H1 (cell line): ENCODE results near the gene KCNJ9. TPM values are rescaled to one million over a fixed set of nuclear protein-coding genes. Genes with fewer than 3 reads are reported as not detected.

Experiments used
- CTCF ChIA-PET: fragments of 300-600 bp; sonication (Branson Sonifier 250); formaldehyde crosslinking; loops from one replicate; lab custom pipeline; 2021; ENCODE audit not compliant: partially characterized antibody; lab: Charles Lee
- POLR2A ChIA-PET: fragments of 300-600 bp; sonication (Branson Sonifier 250); formaldehyde crosslinking; loops from one replicate; lab custom pipeline; 2021; ENCODE audit warnings: inconsistent platforms; ENCODE audit not compliant: partially characterized antibody; lab: Charles Lee
- DNase-seq, 2 experiments: peaks; one replicate each; pipeline versions ENCODE4 v3.0.0 to v3.0.0-alpha.2; 2010 to 2022; ENCODE audit warnings: low spot score in 2 of 2, low read depth in 1 of 2, mixed read lengths in 1 of 2
- FAIRE-seq: peaks from 2 replicates; lab custom pipeline; 2011; peaks lifted over from hg19 to GRCh38; lab: Jason Lieb, UNC
- H2AFZ ChIP-seq: 2 replicates; pipeline ENCODE4 v1.8.1; 2012; ENCODE audit warnings: low read length, inconsistent platforms
- H2AK5ac ChIP-seq: 2 replicates; pipeline ENCODE4 v1.6.1; 2013; ENCODE audit warnings: low read depth, low read length
- H2BK120ac ChIP-seq: replicated peaks from 2 replicates; pipeline ENCODE3; 2013; ENCODE audit warnings: low read depth, low read length, inconsistent platforms
- H2BK12ac ChIP-seq: 2 replicates; pipeline ENCODE4 v1.6.1; 2013; ENCODE audit warnings: low read depth, low read length
- H2BK15ac ChIP-seq: 2 replicates; pipeline ENCODE4 v1.6.1; 2013; ENCODE audit warnings: low read length
- H2BK20ac ChIP-seq: 2 replicates; pipeline ENCODE4 v1.6.1; 2013; ENCODE audit warnings: low read length
- H2BK5ac ChIP-seq: 2 replicates; pipeline ENCODE4 v1.6.1; 2013; ENCODE audit warnings: low read depth, low read length
- H3K14ac ChIP-seq: 2 replicates; pipeline ENCODE4 v1.6.1; 2013; ENCODE audit warnings: inconsistent platforms; ENCODE audit not compliant: insufficient read length
- H3K18ac ChIP-seq: 2 replicates; pipeline ENCODE4 v1.6.1; 2013; ENCODE audit warnings: low read length; ENCODE audit errors: extremely low read depth
- H3K23ac ChIP-seq: 2 replicates; pipeline ENCODE4 v1.6.1; 2013; ENCODE audit warnings: inconsistent platforms; ENCODE audit not compliant: insufficient read length
- H3K23me2 ChIP-seq: 2 replicates; pipeline ENCODE4 v1.6.1; 2013; ENCODE audit warnings: low read depth, low read length
- H3K27ac ChIP-seq: 2 replicates; pipeline ENCODE4 v1.6.1; 2011; ENCODE audit warnings: low read depth, low read length, inconsistent platforms
- H3K27me3 ChIP-seq, 4 experiments: replicated peaks in 1 of 4; 1 replicate in 1 of 4; 2 replicates in 3 of 4; pipeline versions ENCODE4 v1.6.1 to v1.8.1; 2011 to 2013; ENCODE audit warnings: low read length in 3 of 4, mild to moderate bottlenecking in 3 of 4, inconsistent platforms in 2 of 4, mixed read lengths in 2 of 4, moderate library complexity in 1 of 4; ENCODE audit not compliant: control insufficient read depth in 3 of 4, insufficient read depth in 3 of 4; ENCODE audit errors: extremely low read depth in 1 of 4
- H3K36me3 ChIP-seq, 4 experiments: 2 replicates each; pipeline versions ENCODE4 v1.6.1 to v1.8.1; 2011 to 2013; ENCODE audit warnings: mild to moderate bottlenecking in 4 of 4, low read length in 3 of 4, moderate library complexity in 2 of 4, control low read depth in 1 of 4, inconsistent platforms in 1 of 4; ENCODE audit not compliant: insufficient read depth in 4 of 4, control insufficient read depth in 2 of 4
- H3K4ac ChIP-seq: replicated peaks from 2 replicates; pipeline ENCODE3; 2013; ENCODE audit warnings: low read length, low read depth, mixed read lengths, inconsistent platforms; ENCODE audit not compliant: insufficient read length
- H3K4me1 ChIP-seq, 4 experiments: replicated peaks in 1 of 4; 1 replicate in 1 of 4; 2 replicates in 3 of 4; pipeline versions ENCODE4 v1.6.1 to v1.8.1; 2011 to 2013; ENCODE audit warnings: low read length in 3 of 4, inconsistent platforms in 2 of 4, mixed read lengths in 1 of 4; ENCODE audit not compliant: insufficient read depth in 4 of 4, control insufficient read depth in 3 of 4
- H3K4me2 ChIP-seq, 2 experiments: 2 replicates each; pipeline versions ENCODE4 v1.6.1 to v1.8.1; 2011 to 2013; ENCODE audit warnings: low read depth in 2 of 2, low read length in 2 of 2, control low read depth in 1 of 2, inconsistent platforms in 1 of 2, mild to moderate bottlenecking in 1 of 2; ENCODE audit not compliant: insufficient read depth in 1 of 2
- H3K4me3 ChIP-seq, 4 experiments: fragments of 200-600, 300-600 bp in 1 of 4; sonication (generic), shearing (Covaris generic), sonication (Bioruptor Twin) in 1 of 4; 2 replicates each; pipeline versions ENCODE4 v1.5.1 to v1.8.1; 2011 to 2016; ENCODE audit warnings: low read length in 4 of 4, low read depth in 3 of 4, control low read depth in 2 of 4, inconsistent platforms in 2 of 4, mild to moderate bottlenecking in 2 of 4, mixed read lengths in 1 of 4, moderate library complexity in 1 of 4; ENCODE audit not compliant: insufficient read depth in 2 of 4; ENCODE audit errors: extremely low read depth in 1 of 4
- H3K56ac ChIP-seq: replicated peaks from 2 replicates; pipeline ENCODE3; 2013; ENCODE audit warnings: low read depth, mild to moderate bottlenecking, mixed read lengths, low read length, inconsistent platforms; ENCODE audit not compliant: insufficient read length
- H3K79me1 ChIP-seq: 2 replicates; pipeline ENCODE4 v1.6.1; 2013; ENCODE audit warnings: low read depth, low read length, control low read depth
- H3K79me2 ChIP-seq, 2 experiments: 2 replicates each; pipeline versions ENCODE4 v1.6.1 to v1.8.1; 2012 to 2013; ENCODE audit warnings: low read length in 2 of 2, mild to moderate bottlenecking in 2 of 2, inconsistent platforms in 1 of 2; ENCODE audit not compliant: insufficient read depth in 2 of 2, control insufficient read depth in 1 of 2
- H3K9ac ChIP-seq, 4 experiments: replicated peaks in 1 of 4; 1 replicate in 1 of 4; 2 replicates in 3 of 4; pipeline versions ENCODE4 v1.6.1 to v1.8.1; 2011 to 2013; ENCODE audit warnings: low read depth in 3 of 4, low read length in 3 of 4, control low read depth in 2 of 4, mild to moderate bottlenecking in 2 of 4, moderate library complexity in 2 of 4, inconsistent platforms in 1 of 4; ENCODE audit errors: extremely low read depth in 1 of 4
- H3K9me3 ChIP-seq, 2 experiments: 2 replicates each; pipeline versions ENCODE4 v1.6.1 to v1.8.1; 2012 to 2013; ENCODE audit warnings: mild to moderate bottlenecking in 2 of 2, moderate library complexity in 2 of 2, control low read depth in 1 of 2, inconsistent platforms in 1 of 2, low read depth in 1 of 2, low read length in 1 of 2, mixed read lengths in 1 of 2; ENCODE audit not compliant: insufficient read depth in 2 of 2
- H4K20me1 ChIP-seq, 2 experiments: replicated peaks in 1 of 2; 2 replicates each; pipeline versions ENCODE3 to v1.8.1; 2011 to 2013; ENCODE audit warnings: inconsistent platforms in 2 of 2, low read length in 2 of 2, mild to moderate bottlenecking in 1 of 2; ENCODE audit not compliant: insufficient read depth in 2 of 2, control insufficient read depth in 1 of 2
- H4K5ac ChIP-seq: 2 replicates; pipeline ENCODE4 v1.6.1; 2013; ENCODE audit warnings: low read length, low read depth, mixed read lengths, inconsistent platforms; ENCODE audit not compliant: insufficient read length
- H4K8ac ChIP-seq: 2 replicates; pipeline ENCODE4 v1.8.0; 2013; ENCODE audit warnings: mild to moderate bottlenecking, moderate library complexity, low read length, inconsistent platforms; ENCODE audit not compliant: insufficient read depth; ENCODE audit errors: extremely low read depth
- H4K91ac ChIP-seq: replicated peaks from 2 replicates; pipeline ENCODE3; 2013; ENCODE audit warnings: low read length, mixed read lengths, inconsistent platforms; ENCODE audit not compliant: insufficient read length
- EGR1 ChIP-seq: IDR thresholded peaks from 2 replicates; pipeline ENCODE4 v1.6.1; 2011; ENCODE audit warnings: low read depth, low read length, borderline replicate concordance
- EP300 ChIP-seq, 2 experiments: IDR thresholded peaks; 1 replicate in 1 of 2; 2 replicates in 1 of 2; pipeline ENCODE4 v1.6.1; 2011 to 2012; ENCODE audit warnings: low read depth in 2 of 2, low read length in 2 of 2, mild to moderate bottlenecking in 2 of 2, borderline replicate concordance in 1 of 2, inconsistent platforms in 1 of 2, moderate library complexity in 1 of 2
- RFX5 ChIP-seq: IDR thresholded peaks from 2 replicates; pipeline ENCODE4 v1.6.1; 2011; ENCODE audit warnings: low read depth, low read length, improper control_type of control experiment, borderline replicate concordance
- SIN3A ChIP-seq, 2 experiments: IDR thresholded peaks in 1 of 2; conservative IDR thresholded peaks in 1 of 2; 2 replicates each; pipeline ENCODE4 v1.6.1; 2011 to 2012; ENCODE audit warnings: low read length in 2 of 2, improper control_type of control experiment in 1 of 2, low read depth in 1 of 2, mild to moderate bottlenecking in 1 of 2
- SRF ChIP-seq: IDR thresholded peaks from 2 replicates; pipeline ENCODE4 v1.6.1; 2011; ENCODE audit warnings: mild to moderate bottlenecking, low read depth, low read length, moderate library complexity
- TBP ChIP-seq: IDR thresholded peaks from 2 replicates; pipeline ENCODE4 v1.6.1; 2011; ENCODE audit warnings: low read depth, low read length, improper control_type of control experiment
- TEAD4 ChIP-seq: IDR thresholded peaks from 2 replicates; pipeline ENCODE4 v1.6.1; 2012; ENCODE audit warnings: low read depth, low read length, inconsistent platforms, mixed read lengths
- WGBS, 2 experiments: shearing (Covaris generic) in 1 of 2; methylation state at CpG; one replicate each; pipeline versions ENCODE4 v1.1.6 to v1.1.7; 2013 to 2015; ENCODE audit warnings: low lambda C conversion rate in 2 of 2, mixed read lengths in 2 of 2, inconsistent platforms in 1 of 2, low coverage in 1 of 2, missing lambda C conversion rate in 1 of 2; ENCODE audit not compliant: insufficient replicate concordance in 2 of 2, insufficient coverage in 1 of 2, insufficient read length in 1 of 2; ENCODE audit errors: extremely low coverage in 1 of 2, missing lambda C conversion rate in 1 of 2; 5-methylcytosine and 5-hydroxymethylcytosine counted together
- polyA plus RNA-seq, 7 experiments: library from polyadenylated mRNA; depleted of rRNA in 3 of 7; stranded (reverse) in 5 of 7; unstranded in 2 of 7; fragments of >200 nt in 5 of 7; fragments of 200-250 nt in 2 of 7; gene quantifications; 1 replicate in 5 of 7; 2 replicates in 1 of 7; 4 replicates in 1 of 7; pipeline versions ENCODE4 v1.2.1 to v1.2.3, GENCODE V29; 2011 to 2013; ENCODE audit warnings: missing spikeins in 2 of 7, mixed read lengths in 2 of 7
- total RNA-seq: library from RNA; stranded (reverse); fragmentation: NEBNext Ultra II Directional; extraction: Animal tissue kit (Norgen Biotek cat#: 25700); gene quantifications from 2 replicates; pipeline ENCODE4 v1.2.1, GENCODE V29; 2021

Gene KCNJ9
- total and polyA plus RNA-seq, 2 of the 8 experiments (the other 6 are each of a cell fraction or from before 2014, with no cell fraction given): 0.02 to 0.13 TPM

DNA sequence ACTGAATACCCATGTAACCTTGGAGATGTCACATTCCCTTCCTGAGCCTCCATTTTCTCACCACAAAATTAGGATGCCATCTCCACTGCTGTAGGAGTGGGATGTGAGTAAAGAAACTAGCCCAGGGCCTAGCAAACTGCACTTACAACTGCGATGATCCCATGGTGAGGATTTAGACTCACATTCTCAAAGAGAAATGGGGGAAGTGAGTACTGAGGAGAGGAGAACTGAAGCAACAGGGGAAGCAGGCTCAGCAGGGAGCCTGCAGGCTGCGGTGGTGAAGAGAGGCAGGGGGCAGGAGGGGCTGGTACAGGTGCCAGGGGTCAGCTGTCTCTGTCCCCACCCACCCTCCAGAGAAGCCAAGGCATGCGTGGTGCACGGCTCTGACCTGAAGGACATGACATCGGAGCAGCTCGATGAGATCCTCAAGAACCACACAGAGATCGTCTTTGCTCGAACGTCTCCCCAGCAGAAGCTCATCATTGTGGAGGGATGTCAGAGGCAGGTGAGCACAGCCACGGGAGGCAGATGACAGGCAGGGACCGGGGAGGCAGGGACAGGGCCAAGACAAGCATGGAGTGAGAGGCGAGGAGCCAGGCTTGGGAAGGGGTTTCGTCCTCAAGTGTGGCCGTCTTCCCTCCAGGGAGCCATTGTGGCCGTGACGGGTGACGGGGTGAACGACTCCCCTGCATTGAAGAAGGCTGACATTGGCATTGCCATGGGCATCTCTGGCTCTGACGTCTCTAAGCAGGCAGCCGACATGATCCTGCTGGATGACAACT is 53.6 kb downstream of the KCNJ9 start:
- Histone ChIP-seq H3K79me2 (no peaks in the 10 kb centered on the region), H3K79me1 (no peaks in the 10 kb centered on the region; the same call in 1 of the 2 replicates), H2BK12ac (no peak overlapping the region), H3K23ac (no peak overlapping the region), H3K9ac (no peak overlapping the region), H2BK20ac (no peak overlapping the region), H2BK5ac (no peak overlapping the region), H2BK120ac (no peak overlapping the region), H2BK15ac (no peak overlapping the region), H4K91ac (no peak overlapping the region), H3K4me3 (no peak overlapping the region), H3K27ac (no peak overlapping the region), H3K56ac (no peak overlapping the region), H3K4me2 (no peak overlapping the region), H3K23me2 (peaks cover 5% of the 10 kb centered on the region; the same call in 1 of the 2 replicates), H2AK5ac (no peak overlapping the region), H3K9me3 (no peaks in the 10 kb centered on the region), H3K27me3 (no peaks in the 10 kb centered on the region), H3K14ac (no peak overlapping the region), H4K20me1 (no peaks in the 10 kb centered on the region), H4K8ac (no peak overlapping the region; the same call in 1 of the 2 replicates), H2AFZ (no peak overlapping the region), H3K4ac (no peak overlapping the region), H3K4me1 (no peaks in the 10 kb centered on the region), H4K5ac (no peak overlapping the region), H3K36me3 (peaks cover 4 to 55% (median 37%) of the 10 kb centered on the region in 4 experiments), H3K18ac (no peak overlapping the region)
- ChIA-PET POLR2A (interaction anchor here (1.0 to 3.5 kb wide), 3 partner anchors 13 to 30 kb away, joined by 3 to 10 read pairs (median 3); partner anchors contain the start of gene ATP1A2), CTCF (interaction anchor here (0.6 to 1.5 kb wide), 8 partner anchors 11 to 232 kb away, joined by 3 to 5 read pairs (median 4); no protein-coding TSS in a partner anchor)
- 91% methylated on average over 20 of the region's 20 CpGs; no CpG with 5 or more reads in 1 of the 2 experiments for WGBS, 2 experiments
- DNase-seq: no peak
- TF ChIP-seq SRF (no peak), RFX5 (no peak), TEAD4 (no peak), SIN3A (conservative IDR thresholded peaks at IDR 0.05 in 1 of 2, IDR thresholded peaks at IDR 0.05 in 1 of 2; ENCODE audit: low read depth in 1 of 2, low read length in 2 of 2) (no peak), TBP (no peak), EGR1 (no peak), EP300 (IDR thresholded peaks at IDR 0.05; ENCODE audit: borderline replicate concordance in 1 of 2, low read depth in 2 of 2, low read length in 2 of 2) (no peak)
- no peak for FAIRE-seq
